Tibial nerve (tissue), 4 donors: ENCODE data around the gene RIT1. TPM values are rescaled to one million over a fixed set of nuclear protein-coding genes. Genes with fewer than 3 reads are reported as not detected.
A peak's percentile ranks its signal among the peaks of the same experiment; 100 is the strongest.

Source experiments
- DNase-seq, 2 donors: peaks; one replicate each; pipeline ENCODE4 v3.0.0-alpha.2; 2019; ENCODE audit warnings: low spot score in 2 of 2
- H3K27ac ChIP-seq, 4 donors: fragments of 200-600 bp; sonication (generic) in 3 of 4; one replicate each; pipeline ENCODE4 v1.5.1; 2017 to 2019; ENCODE audit warnings: mild to moderate bottlenecking in 1 of 4
- H3K27me3 ChIP-seq, 2 donors: fragments of 200-600 bp; sonication (generic) in 1 of 2; one replicate each; pipeline versions ENCODE4 v1.5.1 to v1.6.0; 2017 to 2019
- H3K36me3 ChIP-seq, 3 donors: fragments of 200-600 bp; sonication (generic); one replicate each; pipeline ENCODE4 v1.5.1; 2018 to 2019
- H3K4me1 ChIP-seq, 4 donors: fragments of 200-600 bp; sonication (generic) in 3 of 4; one replicate each; pipeline ENCODE4 v1.5.1; 2017 to 2019
- H3K4me3 ChIP-seq, 4 donors: fragments of 200-600 bp; sonication (generic) in 3 of 4; one replicate each; pipeline ENCODE4 v1.5.1; 2017 to 2019; ENCODE audit warnings: mild to moderate bottlenecking in 1 of 4, moderate library complexity in 1 of 4
- H3K9me3 ChIP-seq, 4 donors: fragments of 200-600 bp; sonication (generic) in 3 of 4; one replicate each; pipeline ENCODE4 v1.5.1; 2017 to 2019
- EP300 ChIP-seq, 2 donors: sonication (generic); formaldehyde crosslinking; IDR thresholded peaks; one replicate each; pipeline ENCODE4 v1.6.1; 2017; ENCODE audit warnings: antibody characterized with exemption in 2 of 2, mild to moderate bottlenecking in 1 of 2
- POLR2A ChIP-seq, 2 donors: fragments of 450-650 bp; IDR thresholded peaks; one replicate each; pipeline ENCODE4 v1.6.1; 2017; ENCODE audit warnings: antibody characterized with exemption in 2 of 2, mild to moderate bottlenecking in 2 of 2, moderate library complexity in 2 of 2
- WGBS, 2 donors: methylation state at CpG; one replicate each; pipeline ENCODE4 v1.1.5; 2018; 5-methylcytosine and 5-hydroxymethylcytosine counted together
- total RNA-seq, 4 donors: library from RNA; depleted of rRNA; stranded (reverse); fragments of >200 nt; gene quantifications; one replicate each; pipeline ENCODE4 v1.1.0, GENCODE V29; 2016
- TF ChIP-seq, protein P1 (sequence below), 5 experiments: fragments of 200-600 bp in 3 of 5; fragments of 450-650 bp in 2 of 5; sonication (generic) in 3 of 5; IDR thresholded peaks; one replicate each; pipeline ENCODE4 v1.5.1; 2016 to 2019; ENCODE audit warnings: antibody characterized with exemption in 5 of 5, mild to moderate bottlenecking in 3 of 5, moderate library complexity in 2 of 5

RIT1 gene
- total RNA-seq, 4 donors from 2014 or later, result 18.8 to 23.3 (median 20.7) TPM

DNA sequence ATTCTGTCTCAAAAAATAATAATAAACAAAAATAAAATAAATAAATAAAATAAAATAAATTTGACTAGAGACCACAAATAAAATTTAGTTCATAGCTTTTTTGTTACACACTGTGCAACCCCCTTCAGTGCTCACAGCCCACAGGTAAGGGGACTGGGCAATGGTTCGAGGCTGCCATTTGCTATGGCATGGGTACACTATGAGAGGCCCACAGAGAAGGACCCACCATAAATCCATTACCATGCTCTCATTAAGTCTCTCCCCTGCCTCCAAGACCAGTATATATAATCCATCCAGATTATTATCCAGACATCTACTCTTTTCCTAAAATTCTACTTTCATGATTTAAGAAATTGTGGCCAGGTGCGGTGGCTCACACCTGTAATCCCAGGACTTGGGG is 8.7 kb upstream of the RIT1 start:
- Histone ChIP-seq H3K9me3 (no peaks in the 10 kb centered on the region), H3K4me1 (no peaks in the 10 kb centered on the region), H3K27ac (no peak overlapping the region), H3K4me3 (no peak overlapping the region), H3K36me3 (peaks cover 3 to 100% (median 71%) of the 10 kb centered on the region in 3 donors), H3K27me3 (no peaks in the 10 kb centered on the region)
- TF ChIP-seq, protein P1, sequence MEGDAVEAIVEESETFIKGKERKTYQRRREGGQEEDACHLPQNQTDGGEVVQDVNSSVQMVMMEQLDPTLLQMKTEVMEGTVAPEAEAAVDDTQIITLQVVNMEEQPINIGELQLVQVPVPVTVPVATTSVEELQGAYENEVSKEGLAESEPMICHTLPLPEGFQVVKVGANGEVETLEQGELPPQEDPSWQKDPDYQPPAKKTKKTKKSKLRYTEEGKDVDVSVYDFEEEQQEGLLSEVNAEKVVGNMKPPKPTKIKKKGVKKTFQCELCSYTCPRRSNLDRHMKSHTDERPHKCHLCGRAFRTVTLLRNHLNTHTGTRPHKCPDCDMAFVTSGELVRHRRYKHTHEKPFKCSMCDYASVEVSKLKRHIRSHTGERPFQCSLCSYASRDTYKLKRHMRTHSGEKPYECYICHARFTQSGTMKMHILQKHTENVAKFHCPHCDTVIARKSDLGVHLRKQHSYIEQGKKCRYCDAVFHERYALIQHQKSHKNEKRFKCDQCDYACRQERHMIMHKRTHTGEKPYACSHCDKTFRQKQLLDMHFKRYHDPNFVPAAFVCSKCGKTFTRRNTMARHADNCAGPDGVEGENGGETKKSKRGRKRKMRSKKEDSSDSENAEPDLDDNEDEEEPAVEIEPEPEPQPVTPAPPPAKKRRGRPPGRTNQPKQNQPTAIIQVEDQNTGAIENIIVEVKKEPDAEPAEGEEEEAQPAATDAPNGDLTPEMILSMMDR (IDR thresholded peaks at IDR 0.05), result no peak
- TF ChIP-seq EP300 (IDR thresholded peaks at IDR 0.05) (no peak), POLR2A (IDR thresholded peaks at IDR 0.05) (no peak)
- 98 to 100% methylated on average over 2 of the region's 2 CpGs for WGBS, 2 donors
- DNase-seq, result no peak

GRCh38 chr1:155918660-155919059 is 7.5 kb upstream of the RIT1 start:
- WGBS, 2 donors, result 68 to 81% methylated on average over 3 of the region's 3 CpGs
- TF ChIP-seq, protein P1 (IDR thresholded peaks at IDR 0.05), result no peak
- TF ChIP-seq POLR2A (IDR thresholded peaks at IDR 0.05) (no peak), EP300 (IDR thresholded peaks at IDR 0.05) (no peak)
- H3K27ac ChIP-seq, result no peak overlapping the region
- no peaks in the 10 kb centered on the region for H3K9me3 ChIP-seq
- H3K36me3 ChIP-seq, result peaks cover 3 to 100% (median 67%) of the 10 kb centered on the region in 3 donors
- no peak overlapping the region for H3K4me3 ChIP-seq
- DNase-seq, result no peak
- H3K27me3 ChIP-seq, result no peaks in the 10 kb centered on the region
- no peaks in the 10 kb centered on the region for H3K4me1 ChIP-seq

DNA sequence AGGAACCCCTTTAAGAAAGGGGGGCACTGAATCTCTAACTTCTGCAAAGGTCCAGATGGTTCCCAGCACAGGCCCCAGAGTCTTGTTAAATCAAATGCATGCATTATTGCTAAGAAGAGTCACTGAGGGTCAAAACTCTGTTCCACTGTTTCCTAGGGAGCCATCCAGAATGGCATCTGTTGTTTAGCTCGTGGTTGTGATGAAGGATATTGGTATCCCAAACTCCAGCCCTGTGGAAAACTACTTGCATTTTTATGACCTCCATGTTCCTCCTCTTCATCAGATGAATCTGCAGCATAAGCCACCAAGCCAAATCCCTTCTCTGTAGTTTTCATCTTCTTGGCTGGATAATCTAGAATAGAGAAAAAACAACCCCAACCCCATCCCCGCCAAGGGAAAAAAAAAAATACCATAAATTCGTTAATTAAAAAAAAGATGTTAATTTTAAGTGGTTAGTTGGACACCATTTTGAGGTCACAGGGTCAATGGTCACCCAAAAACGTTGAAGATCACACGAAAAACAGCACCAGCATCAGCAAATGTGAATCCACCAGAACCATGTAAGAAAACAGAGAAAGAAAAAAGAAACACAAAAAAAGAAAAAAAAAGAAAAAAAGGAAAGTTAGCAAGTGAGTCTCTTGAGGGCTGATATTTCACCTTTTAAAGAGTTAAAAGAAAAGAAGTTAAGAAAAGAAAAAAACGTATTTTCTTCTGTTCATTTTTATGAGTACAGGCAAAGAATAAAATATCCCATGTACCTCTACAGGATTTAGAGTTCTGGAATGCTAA is 3.0 kb upstream of the RIT1 start:
- Histone ChIP-seq H3K4me3 (no peak overlapping the region), H3K27ac (no peak overlapping the region), H3K4me1 (peaks cover 0 to 24% (median 3%) of the 10 kb centered on the region in 4 donors), H3K36me3 (peaks cover 3 to 77% (median 34%) of the 10 kb centered on the region in 3 donors), H3K9me3 (no peaks in the 10 kb centered on the region), H3K27me3 (no peaks in the 10 kb centered on the region)
- no peak for DNase-seq
- 55 to 66% methylated on average over 6 of the region's 6 CpGs for WGBS, 2 donors
- TF ChIP-seq, protein P1 (IDR thresholded peaks at IDR 0.05), result no peak
- TF ChIP-seq EP300 (IDR thresholded peaks at IDR 0.05), result no peak
- no peak for TF ChIP-seq POLR2A (IDR thresholded peaks at IDR 0.05)

- WGBS, 2 donors, result 79 to 85% methylated on average over 11 of the region's 11 CpGs
- H3K9me3 ChIP-seq, result no peaks in the 10 kb centered on the region
- H3K27me3 ChIP-seq, result no peaks in the 10 kb centered on the region
- no peak for DNase-seq
- H3K36me3 ChIP-seq, result peaks cover 0 to 77% (median 17%) of the 10 kb centered on the region in 3 donors
- H3K27ac ChIP-seq, result peak overlapping the region in 3 of 4 donors; percentile 91 to 98 (median 96)
- TF ChIP-seq POLR2A (IDR thresholded peaks at IDR 0.05), result no peak
- no peak for TF ChIP-seq EP300 (IDR thresholded peaks at IDR 0.05)
- TF ChIP-seq, protein P1 (IDR thresholded peaks at IDR 0.05), result no peak
- H3K4me3 ChIP-seq, result no peak overlapping the region
- peaks cover 0 to 28% (median 3%) of the 10 kb centered on the region in 4 donors for H3K4me1 ChIP-seq
Measured at GRCh38 chr1:155912056-155912536, 947 bp upstream of the RIT1 start.

DNA sequence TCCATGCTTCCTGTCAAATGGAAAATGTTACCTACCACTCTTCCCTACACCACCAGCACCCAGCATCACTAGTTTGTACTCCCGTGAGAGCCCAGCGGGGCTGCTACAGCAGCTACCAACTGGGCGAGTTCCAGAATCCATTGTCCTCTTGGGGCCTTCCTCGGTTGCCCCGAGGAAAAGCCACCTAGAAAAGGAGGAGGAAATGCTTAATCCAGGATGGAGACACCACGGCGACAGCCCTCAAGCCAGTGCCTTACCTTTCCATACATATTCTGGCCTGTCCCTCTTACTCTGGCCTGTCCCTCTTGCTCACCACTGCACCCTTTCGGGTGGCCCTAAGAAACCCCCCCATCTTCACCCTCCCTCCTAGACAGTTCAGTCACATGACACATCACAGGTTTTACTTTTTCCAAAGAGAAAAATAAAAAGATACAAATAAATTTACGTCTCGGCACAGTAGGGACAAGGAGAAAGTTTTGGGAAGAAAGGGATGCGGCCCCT is 478 bp downstream of the RIT1 start:
- Histone ChIP-seq H3K4me1 (peaks cover 0 to 32% (median 3%) of the 10 kb centered on the region in 4 donors), H3K27ac (peak overlapping the region; percentile 91 to 98 (median 96)), H3K36me3 (peaks cover 0 to 77% (median 12%) of the 10 kb centered on the region in 3 donors), H3K9me3 (no peaks in the 10 kb centered on the region), H3K27me3 (no peaks in the 10 kb centered on the region), H3K4me3 (peak overlapping the region; percentile 66 to 92 (median 86))
- DNase-seq, result no peak
- 2 to 4% methylated on average over 11 of the region's 11 CpGs for WGBS, 2 donors
- TF ChIP-seq, protein P1 (IDR thresholded peaks at IDR 0.05), result peak in 2 of 5 experiments; percentile 6 to 12
- no peak for TF ChIP-seq EP300 (IDR thresholded peaks at IDR 0.05)
